Naive thymus-derived CD8-positive, alpha-beta T cell (primary cell): Measurements from ENCODE around the gene CDO1. TPM values are rescaled to one million over a fixed set of nuclear protein-coding genes. Genes with fewer than 3 reads are reported as not detected.

Experiments used
- ATAC-seq, 2 donors: fragments of 150-1000 bp; cut with Tn5 transposase in 1 of 2; sonication (Bioruptor Pico), chemical (Tn5 transposase) in 1 of 2; 1 replicate in 1 of 2; 2 replicates in 1 of 2; pipeline ENCODE4 v1.10.0; 2021; ENCODE audit warnings: mild to moderate bottlenecking in 2 of 2, moderate library complexity in 2 of 2
- POLR2A ChIA-PET: fragments of 350-600 bp; sonication (Branson Sonifier 250); formaldehyde crosslinking; loops from one replicate; lab custom pipeline; 2021; ENCODE audit warnings: antibody characterized with exemption; lab: Charles Lee
- DNase-seq, 10 donors: peaks; one replicate each; pipeline versions ENCODE4 v3.0.0 to v3.0.0-alpha.2; 2020 to 2022
- H3K27ac Mint-ChIP-seq, 10 donors: one replicate each; pipeline ENCODE4 v1.8.0; 2020 to 2022; ENCODE audit warnings: mild to moderate bottlenecking in 10 of 10, mixed read lengths in 10 of 10, moderate library complexity in 4 of 10, inconsistent platforms in 1 of 10
- H3K27me3 Mint-ChIP-seq, 5 donors: one replicate each; pipeline ENCODE4 v1.8.0; 2021 to 2022; ENCODE audit warnings: mixed read lengths in 5 of 5
- H3K36me3 Mint-ChIP-seq, 3 donors: one replicate each; pipeline ENCODE4 v1.8.0; 2020 to 2022; ENCODE audit warnings: mixed read lengths in 3 of 3, mild to moderate bottlenecking in 2 of 3, inconsistent platforms in 1 of 3
- H3K4me1 Mint-ChIP-seq, 4 donors: one replicate each; pipeline ENCODE4 v1.8.0; 2021 to 2022; ENCODE audit warnings: mixed read lengths in 4 of 4
- H3K4me3 Mint-ChIP-seq, 10 donors: one replicate each; pipeline ENCODE4 v1.8.0; 2020 to 2022; ENCODE audit warnings: mild to moderate bottlenecking in 10 of 10, mixed read lengths in 10 of 10, moderate library complexity in 6 of 10, inconsistent platforms in 1 of 10
- H3K9me3 Mint-ChIP-seq, 9 donors: one replicate each; pipeline ENCODE4 v1.8.0; 2020 to 2022; ENCODE audit warnings: mixed read lengths in 9 of 9, mild to moderate bottlenecking in 3 of 9, inconsistent platforms in 1 of 9, moderate library complexity in 1 of 9
- polyA plus RNA-seq, 3 donors: library from polyadenylated mRNA; unstranded; fragments of 300-500 nt; fragmentation: Illumina TruSeq; gene quantifications; one replicate each; pipeline ENCODE4 v1.2.3, GENCODE V29; 2021
- total RNA-seq, 8 experiments: library from RNA in 2 of 8; stranded (reverse) in 2 of 8; gene quantifications; one replicate each; pipeline ENCODE4 v1.2.3 and lab custom pipeline; 2021 to 2026

The CDO1 gene
- total and polyA plus RNA-seq, 5 experiments from 2014 or later = not detected

- POLR2A ChIA-PET = no interaction called here
- Mint-ChIP-seq H3K9me3 (peaks cover 0 to 2% (median 0%) of the 10 kb centered on the region in 9 donors), H3K4me1 (no peaks in the 10 kb centered on the region), H3K36me3 (no peaks in the 10 kb centered on the region), H3K27me3 (peaks cover 5 to 28% (median 15%) of the 10 kb centered on the region in 5 donors), H3K4me3 (no peak overlapping the region), H3K27ac (no peak overlapping the region)
- no peak for DNase-seq
- no peak for ATAC-seq
Observed at GRCh38 chr5:115774684-115775083, 41.8 kb downstream of the CDO1 start.

GRCh38 chr5:115772731-115773475 lies 43.6 kb downstream of the CDO1 start:
- Mint-ChIP-seq H3K27me3 (peaks cover 5 to 28% (median 15%) of the 10 kb centered on the region in 5 donors), H3K4me3 (no peak overlapping the region), H3K27ac (no peak overlapping the region), H3K4me1 (no peaks in the 10 kb centered on the region), H3K36me3 (no peaks in the 10 kb centered on the region), H3K9me3 (peaks cover 0 to 2% (median 0%) of the 10 kb centered on the region in 9 donors)
- DNase-seq (no peak), ATAC-seq (no peak)
- POLR2A ChIA-PET = no interaction called here

- POLR2A ChIA-PET = no interaction called here
- DNase-seq = no peak
- H3K36me3 Mint-ChIP-seq = no peaks in the 10 kb centered on the region
Observed at GRCh38 chr5:115770466-115770865, 46.0 kb downstream of the CDO1 start.

GRCh38 chr5:115767424-115767823 lies 49.0 kb downstream of the CDO1 start:
- POLR2A ChIA-PET = no interaction called here
- no peak overlapping the region for H3K4me3 Mint-ChIP-seq
- peaks cover 8 to 35% (median 14%) of the 10 kb centered on the region in 5 donors for H3K27me3 Mint-ChIP-seq
- ATAC-seq (no peak), DNase-seq (no peak)
- H3K36me3 Mint-ChIP-seq = no peaks in the 10 kb centered on the region
- no peaks in the 10 kb centered on the region for H3K4me1 Mint-ChIP-seq
- H3K9me3 Mint-ChIP-seq = peaks cover 0 to 15% (median 0%) of the 10 kb centered on the region in 9 donors
- H3K27ac Mint-ChIP-seq = peak overlapping the region in 1 of 10 donors; percentile 35

More at GRCh38 chr5:115770466-115770865, 46.0 kb downstream of the CDO1 start:
- peaks cover 4 to 24% (median 10%) of the 10 kb centered on the region in 5 donors for H3K27me3 Mint-ChIP-seq
- no peaks in the 10 kb centered on the region for H3K4me1 Mint-ChIP-seq
- H3K9me3 Mint-ChIP-seq = no peaks in the 10 kb centered on the region
- H3K4me3 Mint-ChIP-seq = no peak overlapping the region
- H3K27ac Mint-ChIP-seq = peak overlapping the region in 1 of 10 donors; percentile 46
- no peak for ATAC-seq

- ATAC-seq (no peak), DNase-seq (no peak)
- Mint-ChIP-seq H3K4me1 (no peaks in the 10 kb centered on the region), H3K4me3 (no peak overlapping the region), H3K36me3 (no peaks in the 10 kb centered on the region), H3K9me3 (peaks cover 0 to 15% (median 0%) of the 10 kb centered on the region in 9 donors), H3K27ac (no peak overlapping the region), H3K27me3 (peaks cover 10 to 40% (median 13%) of the 10 kb centered on the region in 5 donors)
- POLR2A ChIA-PET = no interaction called here
Observed at GRCh38 chr5:115766608-115767007, 49.9 kb downstream of the CDO1 start.

- Mint-ChIP-seq H3K9me3 (peaks cover 0 to 5% (median 0%) of the 10 kb centered on the region in 9 donors), H3K4me3 (no peak overlapping the region), H3K27ac (no peak overlapping the region), H3K27me3 (peaks cover 9 to 34% (median 24%) of the 10 kb centered on the region in 5 donors), H3K4me1 (no peaks in the 10 kb centered on the region), H3K36me3 (peaks cover 0 to 4% (median 0%) of the 10 kb centered on the region in 3 donors)
- ATAC-seq (no peak), DNase-seq (no peak)
- POLR2A ChIA-PET = no interaction called here
Observed at GRCh38 chr5:115758356-115758755, 58.1 kb downstream of the CDO1 start.

- H3K36me3 Mint-ChIP-seq = peaks cover 0 to 4% (median 0%) of the 10 kb centered on the region in 3 donors
Observed at GRCh38 chr5:115755675-115756074, 60.8 kb downstream of the CDO1 start.

More at GRCh38 chr5:115755675-115756074, 60.8 kb downstream of the CDO1 start:
- ATAC-seq (no peak), DNase-seq (no peak)
- Mint-ChIP-seq H3K27me3 (peaks cover 5 to 22% (median 15%) of the 10 kb centered on the region in 5 donors), H3K4me3 (no peak overlapping the region), H3K4me1 (peaks cover 0 to 7% (median 0%) of the 10 kb centered on the region in 4 donors), H3K27ac (no peak overlapping the region), H3K9me3 (peaks cover 0 to 2% (median 0%) of the 10 kb centered on the region in 9 donors)
- POLR2A ChIA-PET = no interaction called here

Other genes starting within 250 kb of the CDO1 start
- 1 to 10 TPM in 1 of 2 experiments, not detected in 1; 1.5 TPM for gene TICAM2, start 214.2 kb downstream of the CDO1 start, total RNA-seq
- not detected for gene TICAM2, start 214.2 kb downstream of the CDO1 start, polyA plus RNA-seq
- 10 to 100 TPM; 41.0 to 48.9 TPM for gene TMED7, start 190.6 kb downstream of the CDO1 start, total RNA-seq
- 10 to 100 TPM; 30.3 to 43.2 (median 37.2) TPM for gene TMED7, start 190.6 kb downstream of the CDO1 start, polyA plus RNA-seq
- 10 to 100 TPM; 71.6 to 80.0 TPM for gene ATG12, start 24.9 kb upstream of the CDO1 start, total RNA-seq
- 100 to 1,000 TPM in 2 of 3 donors, 10 to 100 TPM in 1; 90.6 to 126 (median 123) TPM for gene ATG12, start 24.9 kb upstream of the CDO1 start, polyA plus RNA-seq
- gene AP3S1, start 25.3 kb upstream of the CDO1 start, total RNA-seq = 10 to 100 TPM; 37.8 to 43.1 TPM
- gene AP3S1, start 25.3 kb upstream of the CDO1 start, polyA plus RNA-seq = 10 to 100 TPM; 52.1 to 63.4 (median 55.7) TPM
- under 1 TPM in 1 of 2 experiments, not detected in 1; 0.38 TPM for gene LVRN, start 145.8 kb upstream of the CDO1 start, total RNA-seq
- gene LVRN, start 145.8 kb upstream of the CDO1 start, polyA plus RNA-seq = not detected
- gene ARL14EPL, start 215.8 kb upstream of the CDO1 start, total RNA-seq = not detected
- not detected for gene ARL14EPL, start 215.8 kb upstream of the CDO1 start, polyA plus RNA-seq